G401 (cell line): ENCODE measurements around the gene SEPTIN10. TPM values are rescaled to one million over a fixed set of nuclear protein-coding genes. Genes with fewer than 3 reads are reported as not detected.

ENCODE experiments used
- DNase-seq: peaks from one replicate; pipeline ENCODE4 v3.0.0-alpha.2; 2015; ENCODE audit warnings: low spot score
- in situ Hi-C: cut with HindIII; loops from 2 replicates; pipeline ENCODE4 v1.10.0; 2016; ENCODE audit warnings: low sequenced_read_pairs, mixed read lengths
- total RNA-seq: library from RNA; depleted of rRNA; stranded (reverse); fragments of >200 nt; shearing (Covaris generic); gene quantifications from 2 replicates; pipeline ENCODE4 v1.2.3, GENCODE V29; 2014

Gene SEPTIN10
- total RNA-seq, 1 experiment from 2014 or later, result 6.4 TPM

GRCh38 chr2:109529532-109530449 is 84.0 kb downstream of the SEPTIN10 start:
- DNase-seq, result no peak
- in situ Hi-C loops, result no loop called here

GRCh38 chr2:109528811-109529501 is 84.8 kb downstream of the SEPTIN10 start:
- in situ Hi-C loops, result no loop called here
- no peak for DNase-seq

- no peak for DNase-seq
- in situ Hi-C loops, result no loop called here
These were observed 85.7 kb downstream of the SEPTIN10 start for GRCh38 chr2:109527846-109528705.

GRCh38 chr2:109527079-109527478 is 86.7 kb downstream of the SEPTIN10 start:
- in situ Hi-C loops, result no loop called here
- DNase-seq, result no peak

GRCh38 chr2:109526442-109526970 is 87.3 kb downstream of the SEPTIN10 start:
- in situ Hi-C loops, result no loop called here

GRCh38 chr2:109525836-109526235 is 87.9 kb downstream of the SEPTIN10 start:
- in situ Hi-C loops, result no loop called here
- DNase-seq, result peak; percentile 53

More at GRCh38 chr2:109526442-109526970, 87.3 kb downstream of the SEPTIN10 start:
- no peak for DNase-seq

- in situ Hi-C loops, result no loop called here
- no peak for DNase-seq
These were observed 90.0 kb downstream of the SEPTIN10 start for GRCh38 chr2:109523536-109524361.

- in situ Hi-C loops, result no loop called here
- no peak for DNase-seq
These were observed 90.6 kb downstream of the SEPTIN10 start for GRCh38 chr2:109523121-109523520.

- no peak for DNase-seq
- in situ Hi-C loops, result no loop called here
These were observed 91.7 kb downstream of the SEPTIN10 start for GRCh38 chr2:109522063-109522374.

GRCh38 chr2:109521233-109522062 is 92.3 kb downstream of the SEPTIN10 start:
- in situ Hi-C loops, result no loop called here
- DNase-seq, result no peak

- DNase-seq, result no peak
- in situ Hi-C loops, result no loop called here
These were observed 94.3 kb downstream of the SEPTIN10 start for GRCh38 chr2:109519513-109519912.

GRCh38 chr2:109517118-109517889 is 96.5 kb downstream of the SEPTIN10 start:
- in situ Hi-C loops, result no loop called here
- no peak for DNase-seq

- in situ Hi-C loops, result no loop called here
- DNase-seq, result no peak
These were observed 97.2 kb downstream of the SEPTIN10 start for GRCh38 chr2:109516445-109517117.

- DNase-seq, result no peak
- in situ Hi-C loops, result no loop called here
These were observed 98.9 kb downstream of the SEPTIN10 start for GRCh38 chr2:109514857-109515256.

- DNase-seq, result no peak
- in situ Hi-C loops, result no loop called here
These were observed 99.8 kb downstream of the SEPTIN10 start for GRCh38 chr2:109513749-109514588.

- in situ Hi-C loops, result no loop called here
- DNase-seq, result no peak
These were observed 100.5 kb downstream of the SEPTIN10 start for GRCh38 chr2:109513230-109513629.
